Measurements from ENCODE around the gene JOSD1.
"Not testable (repeated sequence)": the region's sequence is repeated elsewhere in the genome, so short reads cannot be mapped to it uniquely, and the experiment has no call there.

Gene JOSD1

GRCh38 chr22:38694049-38694448 is 6.7 kb downstream of the JOSD1 start:
- no peak for DNase-seq (ENCODE audit: low read depth in 1 of 2, low spot score in 1 of 2)

- DNase-seq (ENCODE audit: low read depth in 1 of 2, low spot score in 1 of 2): no peak
Observed at GRCh38 chr22:38689651-38690050, 11.1 kb downstream of the JOSD1 start.

- no peak for DNase-seq (ENCODE audit: low read depth in 1 of 2, low spot score in 1 of 2)
Observed at GRCh38 chr22:38685761-38686160, 15.0 kb downstream of the JOSD1 start.

GRCh38 chr22:38684895-38685294 is 15.8 kb downstream of the JOSD1 start:
- DNase-seq (ENCODE audit: low read depth in 1 of 2, low spot score in 1 of 2): no peak

- peak; percentile 65 to 71 for DNase-seq (ENCODE audit: low read depth in 1 of 2, low spot score in 1 of 2)
Observed at GRCh38 chr22:38681582-38682335, 19.0 kb downstream of the JOSD1 start, which contains the start of gene TOMM22. Gene TOMM22 (plus strand): TSS chr22:38681957. CDS start chr22:38681979, 22 bp downstream.

GRCh38 chr22:38675833-38676232 is 24.9 kb downstream of the JOSD1 start:
- no peak for DNase-seq (ENCODE audit: low read depth in 1 of 2, low spot score in 1 of 2)

- DNase-seq (ENCODE audit: low read depth in 1 of 2, low spot score in 1 of 2): no peak
Observed at GRCh38 chr22:38674888-38675287, 25.9 kb downstream of the JOSD1 start.

- DNase-seq (ENCODE audit: low read depth in 1 of 2, low spot score in 1 of 2): peak in 1 of 2 donors; percentile 1
Observed at GRCh38 chr22:38657045-38657909, 43.5 kb downstream of the JOSD1 start.

GRCh38 chr22:38656256-38657044 is 44.3 kb downstream of the JOSD1 start, which contains the start of the genes CBY1 and FAM227A:
Gene CBY1 (plus strand): TSS chr22:38656638. CDS start chr22:38668055, 11,417 bp downstream.
Gene FAM227A (minus strand): TSS chr22:38656392. CDS start chr22:38650168, 6,224 bp downstream.
- DNase-seq (ENCODE audit: low read depth in 1 of 2, low spot score in 1 of 2): peak; percentile 79 to 80

- DNase-seq (ENCODE audit: low read depth in 1 of 2, low spot score in 1 of 2): peak in 1 of 2 donors; percentile 0
Observed at GRCh38 chr22:38655519-38656255, 45.1 kb downstream of the JOSD1 start.

GRCh38 chr22:38653741-38654140 is 47.0 kb downstream of the JOSD1 start:
- DNase-seq (ENCODE audit: low read depth in 1 of 2, low spot score in 1 of 2): no peak

- no peak for DNase-seq (ENCODE audit: low read depth in 1 of 2, low spot score in 1 of 2)
Observed at GRCh38 chr22:38652859-38653258, 47.9 kb downstream of the JOSD1 start.

- no peak for DNase-seq (ENCODE audit: low read depth in 1 of 2, low spot score in 1 of 2)
Observed at GRCh38 chr22:38649841-38650522, 50.8 kb downstream of the JOSD1 start.

GRCh38 chr22:38645430-38645829 is 55.3 kb downstream of the JOSD1 start:
- DNase-seq (ENCODE audit: low read depth in 1 of 2, low spot score in 1 of 2): no peak

GRCh38 chr22:38644245-38644644 is 56.5 kb downstream of the JOSD1 start:
- DNase-seq (ENCODE audit: low read depth in 1 of 2, low spot score in 1 of 2): not testable (repeated sequence)

GRCh38 chr22:38641476-38642040 is 59.2 kb downstream of the JOSD1 start:
- no peak for DNase-seq (ENCODE audit: low read depth in 1 of 2, low spot score in 1 of 2)

GRCh38 chr22:38638728-38639127 is 62.0 kb downstream of the JOSD1 start:
- no peak for DNase-seq (ENCODE audit: low read depth in 1 of 2, low spot score in 1 of 2)

GRCh38 chr22:38638216-38638615 is 62.5 kb downstream of the JOSD1 start:
- DNase-seq (ENCODE audit: low read depth in 1 of 2, low spot score in 1 of 2): no peak

All from stimulated activated CD4-positive, alpha-beta T cell treated with anti-CD3 and anti-CD28 coated beads, Interleukin-15, amount 100 ng/mL, for 1 hour (primary cell).